Ishikawa (cell line): Measurements from ENCODE around the gene GSTO2.

Source experiments
- CEBPB ChIP-seq: IDR thresholded peaks from 2 replicates; pipeline ENCODE4 v1.6.1; 2012
- CREB1 ChIP-seq: IDR thresholded peaks from 2 replicates; pipeline ENCODE4 v1.6.1; 2012; ENCODE audit warnings: low read depth
- EGR1 ChIP-seq: IDR thresholded peaks from 2 replicates; pipeline ENCODE4 v1.6.1; 2012
- EP300 ChIP-seq: IDR thresholded peaks from 2 replicates; pipeline ENCODE4 v1.6.1; 2012; ENCODE audit warnings: borderline replicate concordance
- FOXM1 ChIP-seq: IDR thresholded peaks from 2 replicates; pipeline ENCODE4 v1.6.1; 2012; ENCODE audit warnings: low read depth, borderline replicate concordance
- NFIC ChIP-seq: IDR thresholded peaks from 2 replicates; pipeline ENCODE4 v1.6.1; 2012
- TAF1 ChIP-seq: IDR thresholded peaks from 2 replicates; pipeline ENCODE4 v1.6.1; 2012; ENCODE audit warnings: low read depth, mild to moderate bottlenecking
- TCF12 ChIP-seq: IDR thresholded peaks from 2 replicates; pipeline ENCODE4 v1.6.1; 2012; ENCODE audit warnings: low read depth
- TEAD4 ChIP-seq: IDR thresholded peaks from 2 replicates; pipeline ENCODE4 v1.6.1; 2012
- YY1 ChIP-seq: IDR thresholded peaks from 2 replicates; pipeline ENCODE4 v1.6.1; 2012; ENCODE audit warnings: low read depth
- ZBTB7A ChIP-seq: IDR thresholded peaks from 2 replicates; pipeline ENCODE4 v1.6.1; 2012; ENCODE audit warnings: low read depth
- TF ChIP-seq, protein P1 (sequence below): IDR thresholded peaks from 2 replicates; pipeline ENCODE4 v1.6.1; 2012
- TF ChIP-seq, protein P2 (sequence below): IDR thresholded peaks from 2 replicates; pipeline ENCODE4 v1.6.1; 2012; ENCODE audit warnings: low read depth, mild to moderate bottlenecking
- TF ChIP-seq, protein P3 (sequence below): IDR thresholded peaks from 2 replicates; pipeline ENCODE4 v1.6.1; 2012

Gene GSTO2

DNA sequence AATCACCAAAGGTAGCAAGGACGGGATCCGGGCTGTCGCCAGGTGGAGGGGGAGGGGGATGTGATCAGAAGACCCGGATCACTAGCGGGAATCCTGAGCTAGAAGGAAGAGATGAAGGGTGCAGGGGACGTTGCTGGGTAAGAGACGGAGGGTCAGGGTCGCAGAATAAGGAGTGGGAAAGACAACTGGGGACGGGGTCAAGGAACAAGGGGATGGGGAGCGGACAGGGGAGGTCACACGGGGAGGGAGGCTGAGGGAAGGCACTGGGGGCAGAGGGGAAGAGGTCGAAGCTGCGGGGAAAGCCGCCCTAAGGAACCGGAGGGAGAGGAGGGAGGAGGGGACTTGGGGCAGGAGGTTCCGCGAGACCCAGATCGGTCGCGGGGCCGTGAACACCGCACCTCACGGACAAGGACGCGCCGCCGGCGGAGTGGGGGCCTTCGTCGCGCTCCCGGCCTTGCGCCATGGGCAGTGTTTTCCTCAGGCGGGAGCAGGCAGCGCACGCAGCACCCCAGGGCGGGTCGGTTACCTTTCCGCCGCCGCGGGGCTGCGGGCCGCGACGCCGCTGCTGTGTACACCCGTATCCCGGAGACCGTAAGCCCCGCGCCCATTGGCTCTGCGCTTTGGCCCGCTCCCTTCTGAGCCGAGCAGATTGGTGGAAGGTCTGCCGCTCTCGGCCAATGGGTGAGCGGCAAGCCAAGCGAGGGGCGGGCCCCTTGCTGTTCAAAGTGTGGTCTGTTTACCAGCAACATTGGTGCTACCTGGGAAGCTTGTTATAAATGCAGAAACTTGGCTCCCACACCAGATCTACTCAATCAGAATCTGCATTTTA is 37.0 kb upstream of the GSTO2 start, which contains the start of gene CFAP43:
CFAP43 (minus strand) TSS at position 581 of the 829 bp plus-strand sequence; CDS start at position 463, 118 bp downstream.
- TF ChIP-seq EGR1, result peak; percentile 37; the same call in 1 of the 2 replicates
- no peak for TF ChIP-seq CEBPB
- no peak for TF ChIP-seq ZBTB7A
- TF ChIP-seq CREB1, result 0 out of 2 replicates have a peak, but pooled peaks have one; percentile 42
- peak; percentile 68 for TF ChIP-seq TCF12
- peak; percentile 22; the same call in 1 of the 2 replicates for TF ChIP-seq EP300
- peak; percentile 49; the same call in 1 of the 2 replicates for TF ChIP-seq TAF1
- TF ChIP-seq, protein P1, sequence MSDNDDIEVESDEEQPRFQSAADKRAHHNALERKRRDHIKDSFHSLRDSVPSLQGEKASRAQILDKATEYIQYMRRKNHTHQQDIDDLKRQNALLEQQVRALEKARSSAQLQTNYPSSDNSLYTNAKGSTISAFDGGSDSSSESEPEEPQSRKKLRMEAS, result peak; percentile 89
- TF ChIP-seq TEAD4, result no peak; the same call in 1 of the 2 replicates
- TF ChIP-seq NFIC, result no peak
- peak; percentile 83 for TF ChIP-seq FOXM1
- TF ChIP-seq YY1, result peak; percentile 68
- TF ChIP-seq, protein P2, sequence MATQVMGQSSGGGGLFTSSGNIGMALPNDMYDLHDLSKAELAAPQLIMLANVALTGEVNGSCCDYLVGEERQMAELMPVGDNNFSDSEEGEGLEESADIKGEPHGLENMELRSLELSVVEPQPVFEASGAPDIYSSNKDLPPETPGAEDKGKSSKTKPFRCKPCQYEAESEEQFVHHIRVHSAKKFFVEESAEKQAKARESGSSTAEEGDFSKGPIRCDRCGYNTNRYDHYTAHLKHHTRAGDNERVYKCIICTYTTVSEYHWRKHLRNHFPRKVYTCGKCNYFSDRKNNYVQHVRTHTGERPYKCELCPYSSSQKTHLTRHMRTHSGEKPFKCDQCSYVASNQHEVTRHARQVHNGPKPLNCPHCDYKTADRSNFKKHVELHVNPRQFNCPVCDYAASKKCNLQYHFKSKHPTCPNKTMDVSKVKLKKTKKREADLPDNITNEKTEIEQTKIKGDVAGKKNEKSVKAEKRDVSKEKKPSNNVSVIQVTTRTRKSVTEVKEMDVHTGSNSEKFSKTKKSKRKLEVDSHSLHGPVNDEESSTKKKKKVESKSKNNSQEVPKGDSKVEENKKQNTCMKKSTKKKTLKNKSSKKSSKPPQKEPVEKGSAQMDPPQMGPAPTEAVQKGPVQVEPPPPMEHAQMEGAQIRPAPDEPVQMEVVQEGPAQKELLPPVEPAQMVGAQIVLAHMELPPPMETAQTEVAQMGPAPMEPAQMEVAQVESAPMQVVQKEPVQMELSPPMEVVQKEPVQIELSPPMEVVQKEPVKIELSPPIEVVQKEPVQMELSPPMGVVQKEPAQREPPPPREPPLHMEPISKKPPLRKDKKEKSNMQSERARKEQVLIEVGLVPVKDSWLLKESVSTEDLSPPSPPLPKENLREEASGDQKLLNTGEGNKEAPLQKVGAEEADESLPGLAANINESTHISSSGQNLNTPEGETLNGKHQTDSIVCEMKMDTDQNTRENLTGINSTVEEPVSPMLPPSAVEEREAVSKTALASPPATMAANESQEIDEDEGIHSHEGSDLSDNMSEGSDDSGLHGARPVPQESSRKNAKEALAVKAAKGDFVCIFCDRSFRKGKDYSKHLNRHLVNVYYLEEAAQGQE, result no peak

DNA sequence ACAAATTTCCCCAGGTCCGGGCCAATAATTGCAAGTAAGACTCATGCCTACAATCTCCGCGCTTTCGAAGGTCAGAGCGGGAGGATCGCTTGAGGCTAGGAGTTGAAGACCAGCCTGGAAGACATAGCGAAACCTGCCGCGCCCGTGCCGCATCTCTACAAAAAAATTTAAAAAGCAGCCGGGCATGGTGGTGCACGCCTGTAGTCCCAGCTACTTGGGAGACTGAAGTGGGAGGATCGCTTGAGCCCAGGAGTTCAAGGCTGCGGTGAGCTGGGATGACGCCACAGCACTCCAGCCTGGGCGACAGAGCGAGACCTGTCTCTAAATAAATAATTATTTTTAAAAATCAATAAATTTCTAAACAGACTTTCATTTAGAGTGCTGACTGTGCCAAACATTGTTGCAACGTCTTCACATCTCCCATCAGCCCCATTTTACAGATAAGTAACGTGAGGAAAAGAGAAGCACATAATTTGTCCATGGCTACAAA is 36.3 kb upstream of the GSTO2 start:
- no peak for TF ChIP-seq NFIC
- TF ChIP-seq CEBPB, result no peak

DNA sequence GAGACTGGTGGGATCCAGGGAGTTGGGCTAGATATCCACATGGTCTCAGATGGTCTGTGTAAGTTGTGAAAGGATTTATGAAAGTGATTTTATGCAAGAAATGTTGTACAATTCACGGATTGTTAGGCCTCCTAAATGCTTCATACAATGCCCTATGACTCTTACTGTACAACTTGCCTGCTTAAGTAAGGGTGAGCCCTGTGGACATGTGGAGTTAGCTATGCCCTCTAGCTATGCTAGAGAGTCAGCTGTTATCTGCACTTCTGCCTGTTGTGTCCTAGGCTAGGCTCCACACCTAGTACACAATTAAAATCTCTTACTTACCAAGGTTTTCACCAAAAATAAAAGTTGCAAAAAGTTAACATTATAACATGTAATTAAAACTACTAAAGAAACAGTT is 35.2 kb upstream of the GSTO2 start:
- TF ChIP-seq, protein P3, sequence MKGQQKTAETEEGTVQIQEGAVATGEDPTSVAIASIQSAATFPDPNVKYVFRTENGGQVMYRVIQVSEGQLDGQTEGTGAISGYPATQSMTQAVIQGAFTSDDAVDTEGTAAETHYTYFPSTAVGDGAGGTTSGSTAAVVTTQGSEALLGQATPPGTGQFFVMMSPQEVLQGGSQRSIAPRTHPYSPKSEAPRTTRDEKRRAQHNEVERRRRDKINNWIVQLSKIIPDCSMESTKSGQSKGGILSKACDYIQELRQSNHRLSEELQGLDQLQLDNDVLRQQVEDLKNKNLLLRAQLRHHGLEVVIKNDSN, result no peak
- TF ChIP-seq TCF12 (no peak), CREB1 (no peak), CEBPB (no peak), NFIC (no peak), TEAD4 (no peak), YY1 (no peak), ZBTB7A (no peak), TAF1 (no peak)
- TF ChIP-seq, protein P1, result no peak
- TF ChIP-seq, protein P2, result no peak

DNA sequence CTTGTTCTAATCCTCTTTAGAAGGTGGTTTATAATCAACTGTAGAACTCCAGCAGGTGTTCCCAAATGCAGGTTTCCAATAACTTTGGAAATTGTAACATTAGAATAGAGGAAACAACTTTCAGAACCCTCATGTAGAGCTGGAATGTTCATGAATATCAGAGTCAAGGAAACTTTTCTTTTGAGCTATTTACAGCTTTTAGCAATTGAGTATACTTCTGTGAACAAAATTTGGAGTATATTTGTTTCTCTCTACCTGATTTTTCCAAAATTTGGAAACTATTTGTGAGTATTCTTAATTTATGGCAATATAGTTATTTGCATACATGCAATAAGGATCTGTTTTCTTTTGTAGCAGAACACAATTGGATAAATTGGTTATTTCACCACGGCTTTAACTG is 34.0 kb upstream of the GSTO2 start:
- TF ChIP-seq NFIC (no peak), EP300 (no peak), CEBPB (no peak), TEAD4 (no peak), TCF12 (no peak), EGR1 (no peak), FOXM1 (no peak)
- TF ChIP-seq, protein P1, result no peak

DNA sequence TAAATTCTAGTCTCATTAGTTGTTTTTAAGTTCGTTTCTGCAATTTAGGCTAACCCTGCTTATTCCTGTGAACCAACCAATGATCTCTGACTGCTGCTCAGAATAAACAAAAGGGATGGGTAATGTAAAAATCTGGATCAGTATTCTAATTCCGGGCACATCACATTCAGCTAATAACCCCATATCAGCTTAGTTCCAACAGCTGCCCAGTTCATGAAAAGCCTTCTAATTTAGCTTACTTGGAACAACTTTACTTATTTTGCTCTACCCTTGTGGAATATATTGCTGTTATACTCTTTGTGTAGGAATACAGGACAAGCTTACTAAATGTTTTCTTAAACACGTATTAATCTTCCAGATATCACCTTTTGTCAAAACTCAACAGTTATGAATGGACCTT is 33.2 kb upstream of the GSTO2 start:
- TF ChIP-seq TEAD4 (no peak), CREB1 (no peak), TAF1 (no peak), YY1 (no peak), ZBTB7A (no peak), CEBPB (no peak), EGR1 (no peak), TCF12 (no peak), FOXM1 (no peak)
- TF ChIP-seq, protein P1, result no peak
- TF ChIP-seq, protein P2, result no peak
- TF ChIP-seq, protein P3, result no peak
